AG04449 (cell line): Measurements from ENCODE around the gene WBP1.
"Not testable (repeated sequence)": the region's sequence is repeated elsewhere in the genome, so short reads cannot be mapped to it uniquely, and the experiment has no call there.

Source experiments
- CTCF ChIA-PET: fragments of 350-600 bp; formaldehyde crosslinking; extraction: SDS; loops from one replicate; lab custom pipeline; 2021; ENCODE audit warnings: antibody characterized with exemption; lab: Yijun Ruan, JAX
- POLR2A ChIA-PET: fragments of 400-600, 350-600 bp; formaldehyde crosslinking; extraction: SDS; loops from one replicate; lab custom pipeline; 2020; ENCODE audit warnings: antibody characterized with exemption, inconsistent platforms; lab: Yijun Ruan, JAX
- DNase-seq: peaks from one replicate; pipeline ENCODE4 v3.0.0-alpha.2; 2010; ENCODE audit warnings: low read depth, low spot score
- H3K4me3 ChIP-seq: 2 replicates; pipeline ENCODE4 v1.5.1; 2011; ENCODE audit warnings: low read depth, mild to moderate bottlenecking, control low read depth, low read length
- CTCF ChIP-seq: IDR thresholded peaks from one replicate; pipeline ENCODE4 v1.5.1; 2011; ENCODE audit warnings: mild to moderate bottlenecking, moderate library complexity, low read length, control low read depth, inconsistent platforms; ENCODE audit not compliant: insufficient read depth; ENCODE audit errors: missing control alignments

The WBP1 gene

GRCh38 chr2:74440378-74441169 lies 17.7 kb upstream of the WBP1 start:
- ChIA-PET CTCF (interaction anchor here (1.1 to 2.7 kb wide), 9 partner anchors 10 to 106 kb away, joined by 3 to 16 read pairs (median 7); partner anchors contain the start of genes CCDC142, INO80B and TTC31), POLR2A (interaction anchor here (0.6 to 1.1 kb wide), 5 partner anchors 13 to 35 kb away, joined by 3 to 8 read pairs (median 3); partner anchors contain the start of genes INO80B and WBP1)
- TF ChIP-seq CTCF, result peak; percentile 49
- H3K4me3 ChIP-seq, result peak overlapping the region; percentile 71
- DNase-seq, result no peak

GRCh38 chr2:74441170-74441689 lies 17.0 kb upstream of the WBP1 start:
- DNase-seq, result no peak
- H3K4me3 ChIP-seq, result no peak overlapping the region
- ChIA-PET POLR2A (no interaction called here), CTCF (interaction anchor here (1.2 to 2.7 kb wide), 4 partner anchors 10 to 106 kb away, joined by 6 to 16 read pairs (median 8); partner anchors contain the start of gene INO80B)
- no peak for TF ChIP-seq CTCF

- no peak for DNase-seq
- H3K4me3 ChIP-seq, result peak within 1 kb of the TSS; percentile 71
- no peak for TF ChIP-seq CTCF
- POLR2A ChIA-PET, result no interaction called here
- CTCF ChIA-PET, result interaction anchor here (1.2 to 2.2 kb wide), 4 partner anchors 13 to 53 kb away, joined by 3 to 6 read pairs (median 4); partner anchors contain the start of gene INO80B
These were observed 16.4 kb upstream of the WBP1 start, which contains the start of gene RTKN for GRCh38 chr2:74441690-74442482. Gene RTKN, minus strand, starts transcription at chr2:74441937. Its CDS starts 121 bp downstream, at chr2:74441816.

- H3K4me3 ChIP-seq, DNase-seq, POLR2A ChIA-PET: not testable (repeated sequence)
- CTCF ChIA-PET, result interaction anchor here (1.2 to 1.5 kb wide), 4 partner anchors 12 to 53 kb away, joined by 3 to 4 read pairs (median 4); partner anchors contain the start of gene INO80B
These were observed 15.5 kb upstream of the WBP1 start for GRCh38 chr2:74442483-74443297.

GRCh38 chr2:74444498-74445318 lies 13.5 kb upstream of the WBP1 start:
- ChIA-PET CTCF (interaction anchor here (1.0 to 2.4 kb wide), 2 partner anchors 10 to 53 kb away, joined by 3 to 10 read pairs; no protein-coding TSS in a partner anchor), POLR2A (interaction anchor here (1.3 kb wide), 1 partner anchor 14 kb away, joined by 4 read pairs; the partner anchor contains the start of gene WBP1)
- no peak for DNase-seq
- no peak overlapping the region for H3K4me3 ChIP-seq
- TF ChIP-seq CTCF, result no peak
